GM21367 (cell line): Measurements from ENCODE around the gene OR5K1.

Experiments used
- ATAC-seq: cut with Tn5 transposase; IDR thresholded peaks from one replicate; pipeline ENCODE4 v1.9.1; 2021; ENCODE audit not compliant: unreplicated experiment

Gene OR5K1

GRCh38 chr3:98462901-98463300 lies at the start of gene OR5K1:
OR5K1 (plus strand) TSS chr3:98463201; CDS start chr3:98469577, 6,376 bp downstream.
- ATAC-seq, result no peak

- ATAC-seq, result no peak
These were observed 30.4 kb upstream of the OR5K1 start for GRCh38 chr3:98432575-98432974.

- no peak for ATAC-seq
These were observed 29.2 kb upstream of the OR5K1 start for GRCh38 chr3:98433764-98434163.

GRCh38 chr3:98434412-98434811 lies 28.6 kb upstream of the OR5K1 start:
- ATAC-seq, result no peak

- ATAC-seq, result no peak
These were observed 22.7 kb upstream of the OR5K1 start for GRCh38 chr3:98440283-98440682.

- peak; percentile 89 for ATAC-seq
These were observed 17.0 kb upstream of the OR5K1 start for GRCh38 chr3:98445949-98446406.

GRCh38 chr3:98449606-98450193 lies 13.3 kb upstream of the OR5K1 start:
- no peak for ATAC-seq

GRCh38 chr3:98450372-98450771 lies 12.6 kb upstream of the OR5K1 start:
- no peak for ATAC-seq

GRCh38 chr3:98453827-98454226 lies 9.2 kb upstream of the OR5K1 start:
- no peak for ATAC-seq

- no peak for ATAC-seq
These were observed 8.1 kb upstream of the OR5K1 start for GRCh38 chr3:98454929-98455328.

GRCh38 chr3:98457543-98457942 lies 5.5 kb upstream of the OR5K1 start:
- ATAC-seq, result no peak

GRCh38 chr3:98460220-98460619 lies 2.8 kb upstream of the OR5K1 start:
- ATAC-seq, result peak; percentile 64

- no peak for ATAC-seq
These were observed 19.9 kb downstream of the OR5K1 start for GRCh38 chr3:98482717-98483482.

GRCh38 chr3:98483626-98484025 lies 20.6 kb downstream of the OR5K1 start:
- no peak for ATAC-seq

- ATAC-seq, result no peak
These were observed 34.4 kb downstream of the OR5K1 start, which contains the start of gene OR5K2 for GRCh38 chr3:98497381-98497780. OR5K2 (plus strand) TSS chr3:98497681; CDS start chr3:98497681, 0 bp downstream.

GRCh38 chr3:98500019-98500418 lies 37.0 kb downstream of the OR5K1 start:
- ATAC-seq, result no peak

- no peak for ATAC-seq
These were observed 38.3 kb downstream of the OR5K1 start for GRCh38 chr3:98501270-98501669.

GRCh38 chr3:98501863-98502576 lies 39.0 kb downstream of the OR5K1 start:
- ATAC-seq, result no peak

GRCh38 chr3:98504539-98504938 lies 41.5 kb downstream of the OR5K1 start:
- ATAC-seq, result no peak

- ATAC-seq, result no peak
These were observed 45.6 kb downstream of the OR5K1 start for GRCh38 chr3:98508582-98508981.

- ATAC-seq, result no peak
These were observed 49.6 kb downstream of the OR5K1 start for GRCh38 chr3:98512576-98512975.

GRCh38 chr3:98513091-98513511 lies 50.1 kb downstream of the OR5K1 start:
- no peak for ATAC-seq
